Mesodermal cell (in vitro differentiated cells): ENCODE results near the gene LIMCH1.
"Not testable (repeated sequence)": the region's sequence is repeated elsewhere in the genome, so short reads cannot be mapped to it uniquely, and the experiment has no call there.

ENCODE experiments used
- H3K27ac ChIP-seq: 2 replicates; pipeline ENCODE4 v1.7.0; 2013; ENCODE audit warnings: mild to moderate bottlenecking, low read depth, low read length, moderate library complexity; ENCODE audit not compliant: severe bottlenecking
- H3K36me3 ChIP-seq: 2 replicates; pipeline ENCODE4 v1.7.1; 2013; ENCODE audit warnings: mild to moderate bottlenecking, low read length, moderate library complexity; ENCODE audit not compliant: control insufficient read depth, insufficient read depth
- H3K4me1 ChIP-seq: one replicate; pipeline ENCODE4 v1.7.1; 2013; ENCODE audit warnings: mild to moderate bottlenecking, low read length; ENCODE audit not compliant: insufficient read depth, control insufficient read depth, poor library complexity, severe bottlenecking
- H3K4me3 ChIP-seq: 2 replicates; pipeline ENCODE4 v1.7.0; 2013; ENCODE audit warnings: low read length, control low read depth, mild to moderate bottlenecking; ENCODE audit not compliant: insufficient read depth, poor library complexity, severe bottlenecking; ENCODE audit errors: extremely low read depth
- H3K9me3 ChIP-seq: 2 replicates; pipeline ENCODE4 v1.7.1; 2013; ENCODE audit warnings: mild to moderate bottlenecking, low read length, moderate library complexity; ENCODE audit not compliant: control insufficient read depth
- WGBS, 2 experiments: methylation state at CpG; one replicate each; pipeline ENCODE4 v1.1.5; 2013; ENCODE audit warnings: missing lambda C conversion rate in 2 of 2; ENCODE audit not compliant: insufficient coverage in 2 of 2; 5-methylcytosine and 5-hydroxymethylcytosine counted together

The LIMCH1 gene

DNA sequence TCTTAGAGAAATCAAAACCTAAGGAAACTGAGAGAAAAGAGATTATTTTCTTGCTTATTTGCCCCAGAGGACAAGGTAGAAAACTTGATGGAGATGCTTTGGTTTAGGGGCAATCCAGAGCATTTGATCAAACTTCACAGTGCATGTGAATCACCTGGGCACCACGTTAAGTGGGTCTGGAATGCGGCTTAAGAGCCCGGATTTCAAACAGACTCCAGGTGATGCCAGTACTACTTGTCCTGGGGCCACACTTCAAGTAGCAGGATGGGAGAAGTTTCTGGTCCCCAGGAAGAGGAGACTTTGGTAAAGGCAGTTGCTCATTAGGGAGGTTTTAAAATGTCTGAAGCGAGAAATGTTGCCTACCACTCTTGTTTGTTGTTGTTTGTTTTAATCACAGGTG lies 158.8 kb downstream of the LIMCH1 start:
- Histone ChIP-seq H3K9me3 (no peaks in the 10 kb centered on the region), H3K36me3 (no peaks in the 10 kb centered on the region), H3K4me1 (no peaks in the 10 kb centered on the region), H3K27ac (no peak overlapping the region), H3K4me3 (no peak overlapping the region)
- 80 to 90% methylated on average over 3 to 4 of the region's 4 CpGs for WGBS, 2 experiments

- Histone ChIP-seq H3K4me1 (no peaks in the 10 kb centered on the region), H3K27ac (no peak overlapping the region), H3K9me3 (no peaks in the 10 kb centered on the region), H3K4me3 (no peak overlapping the region), H3K36me3 (no peaks in the 10 kb centered on the region)
- 73 to 100% methylated on average over 1 to 3 of the region's 3 CpGs for WGBS, 2 experiments
Measured at GRCh38 chr4:41701983-41702382, 164.0 kb downstream of the LIMCH1 start.

- Histone ChIP-seq H3K9me3 (no peaks in the 10 kb centered on the region), H3K4me3 (no peak overlapping the region), H3K36me3 (no peaks in the 10 kb centered on the region), H3K27ac (no peak overlapping the region), H3K4me1 (no peaks in the 10 kb centered on the region)
- WGBS, 2 experiments, result 72% methylated on average over 2 of the region's 4 CpGs; no CpG with 5 or more reads in 1 of the 2 experiments
Measured at GRCh38 chr4:41702770-41703169, 164.8 kb downstream of the LIMCH1 start.

DNA sequence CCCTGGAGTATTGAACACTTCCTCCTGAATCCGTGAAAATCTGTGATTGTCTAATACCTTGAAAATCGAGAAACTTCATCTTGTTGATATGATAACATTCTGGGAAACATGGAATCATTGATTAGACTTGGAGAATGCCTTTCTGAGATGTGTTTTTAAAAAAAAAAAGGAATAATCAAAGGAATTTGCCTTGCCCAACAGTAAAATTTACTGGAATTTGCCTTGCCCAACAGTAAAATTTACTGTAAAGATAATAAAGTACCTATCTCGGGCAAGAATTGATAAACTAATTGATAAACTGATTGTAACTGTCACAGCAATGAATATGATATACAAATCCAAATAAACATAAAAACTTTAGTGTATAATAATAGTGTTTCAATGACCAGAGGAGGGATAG lies 165.8 kb downstream of the LIMCH1 start:
- no peaks in the 10 kb centered on the region for H3K36me3 ChIP-seq
- H3K27ac ChIP-seq, result no peak overlapping the region
- H3K9me3 ChIP-seq, result no peaks in the 10 kb centered on the region
- 80 to 89% methylated on average over 1 to 2 of the region's 3 CpGs for WGBS, 2 experiments
- no peak overlapping the region for H3K4me3 ChIP-seq
- H3K4me1 ChIP-seq, result no peaks in the 10 kb centered on the region

DNA sequence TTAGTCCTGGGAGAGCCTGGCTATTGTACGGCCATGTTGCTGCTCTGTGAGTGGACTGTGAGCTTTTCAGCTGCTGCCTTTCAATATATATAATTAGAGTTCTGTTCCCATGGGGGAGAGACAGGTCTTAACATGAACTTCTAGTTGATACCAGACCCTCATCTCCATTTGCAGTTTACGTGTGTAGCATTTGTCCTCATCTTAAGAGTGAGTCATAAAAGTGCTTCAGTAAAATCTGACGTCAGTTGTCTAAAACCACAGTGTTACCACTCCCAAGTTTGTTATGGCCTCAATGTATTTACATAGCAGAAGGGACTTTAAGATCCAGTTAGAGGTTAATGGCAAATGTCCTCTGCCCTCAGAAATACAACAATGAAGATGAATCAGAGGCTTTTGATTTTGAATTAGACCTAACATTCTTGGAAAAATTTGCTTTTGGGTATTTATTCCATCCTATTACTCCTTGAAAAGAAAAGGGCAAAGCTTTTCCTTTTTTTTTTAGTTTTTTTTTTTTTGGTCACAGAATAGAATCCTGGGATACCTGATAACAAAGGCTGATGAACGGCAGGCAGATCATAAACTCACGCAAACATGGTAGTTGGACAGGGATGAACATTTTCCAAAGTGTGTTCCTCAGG lies 172.0 kb downstream of the LIMCH1 start:
- Histone ChIP-seq H3K4me1 (no peaks in the 10 kb centered on the region), H3K4me3 (no peak overlapping the region), H3K27ac (no peak overlapping the region), H3K9me3 (no peaks in the 10 kb centered on the region), H3K36me3 (no peaks in the 10 kb centered on the region)
- 84 to 100% methylated on average over 2 to 5 of the region's 5 CpGs for WGBS, 2 experiments

GRCh38 chr4:41711654-41712053 lies 173.7 kb downstream of the LIMCH1 start:
- not testable (repeated sequence) for H3K9me3 ChIP-seq, H3K4me3 ChIP-seq, H3K4me1 ChIP-seq, H3K36me3 ChIP-seq, H3K27ac ChIP-seq
- 100% methylated on average over 2 of the region's 2 CpGs; no CpG with 5 or more reads in 1 of the 2 experiments for WGBS, 2 experiments

GRCh38 chr4:41712425-41712824 lies 174.5 kb downstream of the LIMCH1 start:
- no peaks in the 10 kb centered on the region for H3K36me3 ChIP-seq
- no peaks in the 10 kb centered on the region for H3K9me3 ChIP-seq
- no peak overlapping the region for H3K27ac ChIP-seq
- WGBS, 2 experiments, result 100% methylated on average over 1 of the region's 3 CpGs; no CpG with 5 or more reads in 1 of the 2 experiments
- H3K4me3 ChIP-seq, result no peak overlapping the region
- no peaks in the 10 kb centered on the region for H3K4me1 ChIP-seq

DNA sequence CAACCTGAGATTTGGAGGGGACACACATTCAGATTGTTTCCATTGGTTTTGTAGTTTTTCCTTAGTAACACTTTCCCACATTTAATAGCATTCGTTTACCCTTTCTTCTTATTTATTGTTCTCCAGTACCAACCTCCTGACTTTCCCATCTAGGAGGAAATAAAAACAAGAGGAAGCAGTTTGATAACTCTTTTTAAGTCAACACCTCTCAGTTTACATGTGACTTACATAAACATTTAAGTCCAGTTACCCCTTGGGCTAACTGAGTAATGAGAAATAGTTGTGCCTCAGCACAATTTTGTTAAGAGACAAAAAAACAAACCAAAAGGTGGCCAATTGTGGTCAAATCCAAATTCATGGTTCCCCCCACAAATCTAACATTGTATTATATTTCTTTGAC lies 175.8 kb downstream of the LIMCH1 start:
- H3K4me1 ChIP-seq, result no peaks in the 10 kb centered on the region
- H3K27ac ChIP-seq, result no peak overlapping the region
- no CpG with 5 or more reads among the region's 1 CpG for WGBS, 2 experiments
- no peaks in the 10 kb centered on the region for H3K9me3 ChIP-seq
- no peak overlapping the region for H3K4me3 ChIP-seq
- no peaks in the 10 kb centered on the region for H3K36me3 ChIP-seq

DNA sequence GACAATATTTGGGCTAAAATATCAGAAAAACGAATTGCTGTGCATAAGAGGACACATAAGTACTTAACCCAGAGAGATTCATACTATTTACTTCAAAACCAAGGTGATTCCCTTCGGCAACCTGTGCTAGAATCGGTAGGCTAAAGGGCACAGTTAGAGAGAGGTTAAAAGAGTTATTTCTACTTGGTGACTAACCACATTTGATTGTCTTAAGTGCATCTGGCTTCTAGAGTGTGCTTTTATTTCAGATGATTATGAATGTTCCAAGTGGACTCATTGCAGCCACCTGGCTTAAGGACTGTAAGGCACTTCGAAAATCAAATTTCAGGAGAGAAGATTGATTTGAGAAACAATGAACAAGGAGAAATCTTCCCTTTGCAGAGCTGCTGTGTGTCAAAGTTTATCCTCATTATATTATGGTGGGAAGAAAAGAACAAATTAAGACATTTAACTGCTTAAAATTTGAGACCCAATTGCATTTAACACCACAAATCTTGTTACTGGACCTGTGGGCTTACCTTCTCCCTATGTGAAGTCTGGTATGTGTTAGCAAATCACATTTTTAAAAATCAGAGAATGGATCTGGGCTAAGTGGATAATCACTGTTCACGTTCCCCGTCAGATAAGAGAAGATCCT lies 176.5 kb downstream of the LIMCH1 start:
- WGBS, 2 experiments, result 80 to 93% methylated on average over 1 to 3 of the region's 6 CpGs
- H3K4me1 ChIP-seq, result no peaks in the 10 kb centered on the region
- H3K27ac ChIP-seq, result no peak overlapping the region
- H3K4me3 ChIP-seq, result no peak overlapping the region
- H3K36me3 ChIP-seq, result no peaks in the 10 kb centered on the region
- H3K9me3 ChIP-seq, result no peaks in the 10 kb centered on the region

DNA sequence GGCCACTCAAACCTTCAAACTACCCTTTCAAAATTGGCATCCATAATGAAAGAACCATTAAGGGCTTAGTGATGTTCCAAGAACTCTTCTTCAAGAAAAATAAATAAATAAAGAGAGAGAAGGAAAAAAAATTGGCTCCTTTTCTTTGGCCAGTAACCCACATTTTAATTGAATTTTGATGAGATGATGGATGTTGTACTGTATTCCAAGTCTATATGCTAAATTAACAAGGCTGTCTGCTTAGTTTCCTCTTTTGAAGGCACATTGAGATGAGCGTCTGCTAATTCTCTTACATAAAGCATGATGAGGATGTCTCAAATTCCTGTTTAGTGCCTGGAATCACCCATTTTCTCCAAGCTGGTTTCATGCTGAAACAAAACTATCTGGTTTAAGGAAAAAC lies 177.2 kb downstream of the LIMCH1 start:
- Histone ChIP-seq H3K4me1 (no peaks in the 10 kb centered on the region), H3K9me3 (no peaks in the 10 kb centered on the region)
- WGBS, 2 experiments, result no CpG with 5 or more reads among the region's 1 CpG

DNA sequence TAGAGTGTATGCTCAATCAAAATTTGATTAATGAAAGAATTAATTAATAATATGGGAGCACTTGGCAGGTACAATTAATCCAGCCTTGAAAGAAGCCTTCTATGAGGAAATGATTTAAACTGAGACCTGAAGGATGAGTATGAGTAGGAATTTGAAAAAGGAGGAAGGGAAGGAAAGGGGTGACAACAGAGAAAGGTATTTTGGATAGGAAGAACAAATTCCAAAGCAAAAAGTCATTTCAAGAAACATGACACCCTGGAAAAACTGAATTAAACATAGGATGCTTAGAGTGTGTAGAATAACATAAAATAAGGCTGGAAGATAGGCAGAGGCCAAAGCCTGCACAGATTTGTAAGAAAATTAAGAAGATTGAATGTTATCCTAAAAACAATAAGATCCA lies 180.9 kb downstream of the LIMCH1 start:
- H3K4me3 ChIP-seq, result no peak overlapping the region
- H3K27ac ChIP-seq, result no peak overlapping the region
- no peaks in the 10 kb centered on the region for H3K4me1 ChIP-seq
- H3K36me3 ChIP-seq, result no peaks in the 10 kb centered on the region
- H3K9me3 ChIP-seq, result no peaks in the 10 kb centered on the region

More for the DNA sequence above, 177.2 kb downstream of the LIMCH1 start:
- Histone ChIP-seq H3K4me3 (no peak overlapping the region), H3K27ac (no peak overlapping the region), H3K36me3 (no peaks in the 10 kb centered on the region)
